Panc1 (cell line): Measurements from ENCODE around the gene ATF7. TPM values are rescaled to one million over a fixed set of nuclear protein-coding genes. Genes with fewer than 3 reads are reported as not detected.

Experiments
- ATAC-seq: fragments of 200-7000 bp; cut with Tn5 transposase; 2 replicates; pipeline ENCODE4 v1.9.1; 2020; ENCODE audit warnings: mild to moderate bottlenecking, moderate library complexity
- BruUV-seq: library from RNA; stranded (reverse); fragments of 400-500 nt; replicated peaks from 2 replicates; lab custom pipeline; 2021; lab: Mats Ljungman, UMichigan
- CTCF ChIA-PET: fragments of 300-600 bp; sonication (Branson Sonifier 250); formaldehyde crosslinking; loops from one replicate; lab custom pipeline; 2022; ENCODE audit warnings: antibody characterized with exemption; lab: Charles Lee
- POLR2A ChIA-PET: fragments of 300-600 bp; sonication (Branson Sonifier 250); formaldehyde crosslinking; loops from one replicate; lab custom pipeline; 2022; ENCODE audit warnings: antibody characterized with exemption; lab: Charles Lee
- DNase-seq: peaks from one replicate; pipeline ENCODE4 v3.0.0-alpha.2; 2010; ENCODE audit warnings: low read depth, low spot score
- H3K27ac ChIP-seq: 2 replicates; pipeline ENCODE4 v1.5.1; 2011; ENCODE audit warnings: mild to moderate bottlenecking, low read length, inconsistent platforms
- H3K27me3 ChIP-seq: fragments of 200-500 bp; sonication (Bioruptor generic); 2 replicates; pipeline ENCODE4 v1.6.0; 2014; ENCODE audit warnings: low read length, inconsistent platforms; ENCODE audit not compliant: control insufficient read depth, insufficient read depth
- H3K36me3 ChIP-seq: fragments of 200-500 bp; sonication (Bioruptor generic); 2 replicates; pipeline ENCODE4 v1.5.1; 2014; ENCODE audit warnings: inconsistent platforms, mild to moderate bottlenecking, low read length, moderate library complexity; ENCODE audit not compliant: control insufficient read depth, insufficient read depth
- H3K4me1 ChIP-seq: 2 replicates; pipeline ENCODE4 v1.5.1; 2011; ENCODE audit warnings: inconsistent platforms, mild to moderate bottlenecking, low read length, moderate library complexity; ENCODE audit not compliant: control insufficient read depth, insufficient read depth
- H3K4me3 ChIP-seq, 2 experiments: 2 replicates each; pipeline ENCODE4 v1.5.1; 2011 to 2012; ENCODE audit warnings: low read depth in 2 of 2, low read length in 2 of 2, mild to moderate bottlenecking in 2 of 2, inconsistent platforms in 1 of 2, moderate library complexity in 1 of 2
- H3K9me3 ChIP-seq: fragments of 200-500 bp; sonication (Bioruptor generic); 2 replicates; pipeline ENCODE4 v1.5.1; 2014; ENCODE audit warnings: low read depth, mild to moderate bottlenecking, inconsistent platforms, low read length, moderate library complexity; ENCODE audit not compliant: control insufficient read depth, insufficient read depth
- POLR2AphosphoS5 ChIP-seq: IDR thresholded peaks from 2 replicates; pipeline ENCODE4 v1.6.1; 2012; ENCODE audit warnings: mild to moderate bottlenecking, low read depth, low read length, moderate library complexity
- SIN3A ChIP-seq: IDR thresholded peaks from 2 replicates; pipeline ENCODE4 v1.6.1; 2012; ENCODE audit warnings: low read depth, mild to moderate bottlenecking, low read length, moderate library complexity, borderline replicate concordance; ENCODE audit not compliant: insufficient read depth
- TCF7L2 ChIP-seq: IDR thresholded peaks from 2 replicates; pipeline ENCODE4 v1.6.1; 2011; ENCODE audit warnings: mild to moderate bottlenecking, low read depth, low read length, inconsistent platforms
- in situ Hi-C: cut with HindIII; loops from 2 replicates; pipeline ENCODE4 v1.10.0; 2016; ENCODE audit warnings: low sequenced_read_pairs, low pct_unique_long_range_greater_than_20kb
- intact Hi-C: fragments of 100-400 bp; cut with micrococcal nuclease; formaldehyde crosslinking; loops from one replicate; pipeline ENCODE4 v1.10.0; 2022; ENCODE audit not compliant: unreplicated experiment
- total RNA-seq: library from RNA; stranded (reverse); gene quantifications from one replicate; pipeline ENCODE4 v1.2.1, GENCODE V29; 2021; ENCODE audit not compliant: unreplicated experiment
- TF ChIP-seq, protein P1 (sequence below), 2 experiments: IDR thresholded peaks; 2 replicates each; pipeline ENCODE4 v1.6.1; 2011 to 2012; ENCODE audit warnings: low read depth in 2 of 2, control low read depth in 1 of 2, low read length in 1 of 2, mild to moderate bottlenecking in 1 of 2, moderate library complexity in 1 of 2; ENCODE audit not compliant: insufficient read depth in 1 of 2
- TF ChIP-seq, protein P2 (sequence below): fragments of 450-650 bp; IDR thresholded peaks from 2 replicates; pipeline ENCODE4 v1.5.1; 2017; ENCODE audit warnings: mild to moderate bottlenecking

Gene ATF7
- total RNA-seq, 1 experiment from 2014 or later: 29.5 TPM

DNA sequence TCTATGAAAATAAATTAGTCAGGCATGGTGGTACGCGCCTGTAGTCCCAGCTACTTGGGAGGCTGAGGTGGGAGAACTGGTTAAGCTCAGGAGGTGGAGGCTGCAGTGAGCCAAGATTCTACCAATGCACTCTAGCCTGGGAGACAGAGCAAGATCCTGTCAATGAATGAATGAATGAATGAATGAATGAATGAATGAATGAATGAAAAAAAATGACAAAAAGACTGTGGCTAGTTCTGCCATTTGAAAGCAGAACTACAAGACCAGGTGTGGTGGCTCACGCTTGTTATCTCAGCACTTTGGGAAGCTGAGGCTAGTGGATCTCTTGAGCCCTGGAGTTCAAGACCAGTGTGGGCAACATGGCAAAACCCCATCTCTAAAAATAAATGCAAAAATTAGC is 86.7 kb downstream of the ATF7 start:
- Histone ChIP-seq H3K9me3 (no peaks in the 10 kb centered on the region), H3K27ac (no peak overlapping the region), H3K4me3 (no peak overlapping the region), H3K4me1 (peaks cover 6% of the 10 kb centered on the region), H3K27me3 (no peaks in the 10 kb centered on the region), H3K36me3 (peaks cover 16% of the 10 kb centered on the region; the same call in 1 of the 2 replicates)
- no peak for TF ChIP-seq POLR2AphosphoS5
- ChIA-PET CTCF (no interaction called here), POLR2A (no interaction called here)
- ATAC-seq (no peak), DNase-seq (no peak)
- intact Hi-C loops (no loop called here), in situ Hi-C loops (no loop called here)
- no TSS peak for BruUV-seq

DNA sequence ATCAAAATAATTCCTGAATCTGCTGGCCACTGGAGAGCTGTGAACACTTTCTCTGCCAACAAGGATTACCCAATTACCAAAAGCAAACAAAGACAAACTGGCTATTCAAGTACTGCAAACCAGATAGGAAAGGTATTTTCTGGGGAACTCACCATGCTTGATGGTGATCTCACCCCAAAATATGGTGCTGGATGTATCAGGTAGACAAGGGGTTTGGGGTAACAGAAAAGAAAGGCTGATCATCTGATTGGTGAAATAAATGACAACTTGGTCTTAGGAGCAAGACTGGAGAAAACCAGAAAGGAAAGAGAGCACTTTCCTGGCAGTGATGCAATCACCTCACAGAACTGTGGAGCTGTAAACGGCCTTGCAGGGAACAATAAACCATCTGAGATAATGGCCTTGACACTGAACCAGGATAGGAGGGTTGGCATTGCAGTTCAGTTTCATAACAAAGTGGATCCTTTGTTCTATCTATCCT is 87.9 kb downstream of the ATF7 start:
- POLR2A ChIA-PET: no interaction called here
- Histone ChIP-seq H3K9me3 (no peaks in the 10 kb centered on the region), H3K4me3 (no peak overlapping the region), H3K27ac (no peak overlapping the region; the same call in 1 of the 2 replicates), H3K27me3 (no peaks in the 10 kb centered on the region), H3K4me1 (no peaks in the 10 kb centered on the region), H3K36me3 (peaks cover 20% of the 10 kb centered on the region; the same call in 1 of the 2 replicates)
- no peak for DNase-seq
- in situ Hi-C loops: no loop called here
- BruUV-seq: no TSS peak
- no peak for ATAC-seq
- TF ChIP-seq SIN3A: no peak
- TF ChIP-seq, protein P1, sequence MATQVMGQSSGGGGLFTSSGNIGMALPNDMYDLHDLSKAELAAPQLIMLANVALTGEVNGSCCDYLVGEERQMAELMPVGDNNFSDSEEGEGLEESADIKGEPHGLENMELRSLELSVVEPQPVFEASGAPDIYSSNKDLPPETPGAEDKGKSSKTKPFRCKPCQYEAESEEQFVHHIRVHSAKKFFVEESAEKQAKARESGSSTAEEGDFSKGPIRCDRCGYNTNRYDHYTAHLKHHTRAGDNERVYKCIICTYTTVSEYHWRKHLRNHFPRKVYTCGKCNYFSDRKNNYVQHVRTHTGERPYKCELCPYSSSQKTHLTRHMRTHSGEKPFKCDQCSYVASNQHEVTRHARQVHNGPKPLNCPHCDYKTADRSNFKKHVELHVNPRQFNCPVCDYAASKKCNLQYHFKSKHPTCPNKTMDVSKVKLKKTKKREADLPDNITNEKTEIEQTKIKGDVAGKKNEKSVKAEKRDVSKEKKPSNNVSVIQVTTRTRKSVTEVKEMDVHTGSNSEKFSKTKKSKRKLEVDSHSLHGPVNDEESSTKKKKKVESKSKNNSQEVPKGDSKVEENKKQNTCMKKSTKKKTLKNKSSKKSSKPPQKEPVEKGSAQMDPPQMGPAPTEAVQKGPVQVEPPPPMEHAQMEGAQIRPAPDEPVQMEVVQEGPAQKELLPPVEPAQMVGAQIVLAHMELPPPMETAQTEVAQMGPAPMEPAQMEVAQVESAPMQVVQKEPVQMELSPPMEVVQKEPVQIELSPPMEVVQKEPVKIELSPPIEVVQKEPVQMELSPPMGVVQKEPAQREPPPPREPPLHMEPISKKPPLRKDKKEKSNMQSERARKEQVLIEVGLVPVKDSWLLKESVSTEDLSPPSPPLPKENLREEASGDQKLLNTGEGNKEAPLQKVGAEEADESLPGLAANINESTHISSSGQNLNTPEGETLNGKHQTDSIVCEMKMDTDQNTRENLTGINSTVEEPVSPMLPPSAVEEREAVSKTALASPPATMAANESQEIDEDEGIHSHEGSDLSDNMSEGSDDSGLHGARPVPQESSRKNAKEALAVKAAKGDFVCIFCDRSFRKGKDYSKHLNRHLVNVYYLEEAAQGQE (IDR thresholded peaks at IDR 0.05; ENCODE audit: insufficient read depth in 1 of 2, low read depth in 2 of 2, low read length in 1 of 2): no peak
- no peak for TF ChIP-seq POLR2AphosphoS5
- TF ChIP-seq, protein P2, sequence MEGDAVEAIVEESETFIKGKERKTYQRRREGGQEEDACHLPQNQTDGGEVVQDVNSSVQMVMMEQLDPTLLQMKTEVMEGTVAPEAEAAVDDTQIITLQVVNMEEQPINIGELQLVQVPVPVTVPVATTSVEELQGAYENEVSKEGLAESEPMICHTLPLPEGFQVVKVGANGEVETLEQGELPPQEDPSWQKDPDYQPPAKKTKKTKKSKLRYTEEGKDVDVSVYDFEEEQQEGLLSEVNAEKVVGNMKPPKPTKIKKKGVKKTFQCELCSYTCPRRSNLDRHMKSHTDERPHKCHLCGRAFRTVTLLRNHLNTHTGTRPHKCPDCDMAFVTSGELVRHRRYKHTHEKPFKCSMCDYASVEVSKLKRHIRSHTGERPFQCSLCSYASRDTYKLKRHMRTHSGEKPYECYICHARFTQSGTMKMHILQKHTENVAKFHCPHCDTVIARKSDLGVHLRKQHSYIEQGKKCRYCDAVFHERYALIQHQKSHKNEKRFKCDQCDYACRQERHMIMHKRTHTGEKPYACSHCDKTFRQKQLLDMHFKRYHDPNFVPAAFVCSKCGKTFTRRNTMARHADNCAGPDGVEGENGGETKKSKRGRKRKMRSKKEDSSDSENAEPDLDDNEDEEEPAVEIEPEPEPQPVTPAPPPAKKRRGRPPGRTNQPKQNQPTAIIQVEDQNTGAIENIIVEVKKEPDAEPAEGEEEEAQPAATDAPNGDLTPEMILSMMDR: no peak
- CTCF ChIA-PET: no interaction called here
- intact Hi-C loops: no loop called here

DNA sequence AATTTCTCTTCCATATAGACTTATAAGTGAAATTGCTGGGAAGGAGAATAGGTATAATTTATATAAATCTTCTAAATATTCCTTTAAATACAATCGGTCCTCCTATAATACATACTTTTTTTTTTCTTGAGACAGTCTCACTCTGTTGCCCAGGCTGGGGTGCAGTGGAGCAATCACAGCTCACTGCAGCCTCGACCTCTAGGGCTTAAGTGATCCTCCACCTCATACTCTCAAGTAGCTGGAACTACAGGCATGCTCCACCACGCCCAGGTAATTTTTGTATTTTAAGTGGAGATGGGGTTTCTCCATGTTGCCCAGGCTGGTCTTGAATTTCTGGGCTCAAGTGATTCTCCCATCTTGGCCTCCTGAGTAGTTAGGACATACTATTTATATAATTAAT is 89.2 kb downstream of the ATF7 start:
- no TSS peak for BruUV-seq
- in situ Hi-C loops: no loop called here

More for the DNA sequence above, 89.2 kb downstream of the ATF7 start:
- H3K27me3 ChIP-seq: no peaks in the 10 kb centered on the region
- no peak for TF ChIP-seq POLR2AphosphoS5
- TF ChIP-seq, protein P2: no peak
- TF ChIP-seq, protein P1 (IDR thresholded peaks at IDR 0.05; ENCODE audit: insufficient read depth in 1 of 2, low read depth in 2 of 2, low read length in 1 of 2): no peak
- no peak for TF ChIP-seq SIN3A
- TF ChIP-seq TCF7L2: no peak
- H3K9me3 ChIP-seq: no peaks in the 10 kb centered on the region
- DNase-seq: no peak
- no peak for ATAC-seq
- peaks cover 24% of the 10 kb centered on the region for H3K36me3 ChIP-seq
- CTCF ChIA-PET: no interaction called here
- H3K27ac ChIP-seq: no peak overlapping the region
- POLR2A ChIA-PET: no interaction called here
- H3K4me3 ChIP-seq: no peak overlapping the region
- intact Hi-C loops: no loop called here
- H3K4me1 ChIP-seq: no peaks in the 10 kb centered on the region
